ENCODE data around the gene ADGRV1.
"Not testable (repeated sequence)": the region's sequence is repeated elsewhere in the genome, so short reads cannot be mapped to it uniquely, and the experiment has no call there.

ADGRV1 gene

DNA sequence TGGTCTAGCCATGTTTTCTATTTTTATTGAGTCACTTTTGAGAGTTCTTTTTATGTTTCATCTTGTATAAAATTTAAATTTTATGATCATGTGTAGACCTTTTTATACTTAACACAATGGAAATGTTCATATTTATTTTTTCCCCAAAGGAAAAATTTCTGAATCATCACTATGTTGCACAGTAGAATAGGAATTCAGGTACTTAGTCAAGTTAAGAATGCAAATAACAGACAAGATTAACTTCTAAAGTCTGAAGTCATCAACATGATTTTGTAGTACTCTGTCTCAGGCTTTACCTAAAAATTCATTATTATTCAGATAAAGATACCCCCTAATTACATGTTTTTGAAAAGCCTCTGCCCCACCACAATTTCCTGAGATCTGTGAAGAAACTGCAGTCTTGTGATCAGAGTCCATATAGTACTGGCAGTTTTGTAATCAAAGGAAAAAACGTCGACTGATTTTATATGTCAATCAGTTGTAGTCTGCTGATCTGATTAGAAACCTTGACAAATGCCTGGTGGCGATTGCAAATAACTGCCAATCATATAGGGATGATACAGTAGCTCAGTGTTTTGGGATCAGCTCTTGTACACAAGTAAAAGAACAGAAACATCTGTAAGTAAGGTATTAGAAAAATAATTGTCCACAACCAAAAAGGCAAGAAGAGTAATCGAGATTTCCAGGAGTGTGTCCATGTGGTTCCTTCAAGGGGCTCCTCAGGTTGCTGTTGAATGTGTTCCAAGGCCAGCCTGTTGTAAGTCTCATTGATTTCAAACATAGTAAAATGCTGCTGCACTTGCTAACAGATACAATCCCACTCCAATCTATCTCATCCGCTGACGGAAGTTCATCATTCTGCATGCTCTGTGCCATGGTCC is 472.2 kb downstream of the ADGRV1 start:
- no peak for DNase-seq (ENCODE audit: low read depth)

DNA sequence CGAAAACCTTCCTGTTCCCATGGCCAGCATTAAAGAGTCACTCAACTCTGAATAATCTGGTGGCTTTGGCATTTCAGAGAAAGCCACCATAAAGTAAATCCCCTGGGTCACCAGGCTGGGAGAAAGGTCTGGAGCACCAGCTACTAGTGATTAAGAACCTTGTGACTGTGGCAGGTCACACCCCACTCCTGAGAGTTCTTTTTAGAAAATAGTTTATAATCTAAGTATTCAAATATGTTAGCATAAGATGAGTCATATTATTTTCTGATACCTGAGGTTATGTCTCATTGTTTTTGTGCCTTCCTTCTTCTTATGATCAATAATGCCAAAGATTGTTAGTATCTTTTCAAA is 472.8 kb downstream of the ADGRV1 start:
- no peak for DNase-seq (ENCODE audit: low read depth)

DNA sequence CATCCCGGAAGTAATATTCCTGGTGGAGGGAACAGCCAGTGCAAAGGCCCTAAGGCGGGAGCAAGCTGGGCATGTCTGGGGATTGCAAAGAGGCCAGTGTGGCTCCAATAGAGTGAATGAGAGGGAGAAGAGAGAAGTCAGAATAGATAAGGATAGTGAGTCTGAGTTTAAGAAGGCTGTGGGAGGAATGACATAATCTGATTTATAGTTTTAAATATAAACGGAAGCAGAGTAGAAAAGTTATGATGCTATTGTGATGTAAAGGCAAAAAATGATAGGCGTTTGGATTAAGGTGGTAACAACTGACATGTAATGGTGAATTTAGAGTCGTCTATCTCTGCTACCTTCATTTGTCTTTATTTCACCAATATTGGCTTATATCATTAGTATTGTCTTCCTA is 473.5 kb downstream of the ADGRV1 start:
- DNase-seq (ENCODE audit: low read depth) = no peak

DNA sequence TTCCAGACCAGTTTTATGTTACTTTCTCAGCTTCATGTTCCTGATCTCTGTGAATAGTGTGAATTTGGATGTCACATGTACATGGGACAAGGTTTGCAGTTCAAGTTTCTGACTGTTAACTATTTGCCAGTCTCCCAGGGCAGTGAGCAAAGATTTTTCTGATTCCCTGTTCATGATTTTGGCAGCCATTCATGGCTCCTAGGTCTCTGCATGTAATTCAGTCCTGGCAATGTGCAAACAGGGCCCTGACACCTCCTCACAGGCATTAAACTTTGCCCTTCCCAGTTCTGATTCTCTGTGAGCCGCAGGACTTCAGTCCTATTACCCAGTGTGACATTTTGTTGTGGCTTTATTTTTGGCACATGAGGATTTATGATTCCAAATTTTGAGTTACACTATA is 474.8 kb downstream of the ADGRV1 start:
- DNase-seq (ENCODE audit: low read depth) = no peak

DNA sequence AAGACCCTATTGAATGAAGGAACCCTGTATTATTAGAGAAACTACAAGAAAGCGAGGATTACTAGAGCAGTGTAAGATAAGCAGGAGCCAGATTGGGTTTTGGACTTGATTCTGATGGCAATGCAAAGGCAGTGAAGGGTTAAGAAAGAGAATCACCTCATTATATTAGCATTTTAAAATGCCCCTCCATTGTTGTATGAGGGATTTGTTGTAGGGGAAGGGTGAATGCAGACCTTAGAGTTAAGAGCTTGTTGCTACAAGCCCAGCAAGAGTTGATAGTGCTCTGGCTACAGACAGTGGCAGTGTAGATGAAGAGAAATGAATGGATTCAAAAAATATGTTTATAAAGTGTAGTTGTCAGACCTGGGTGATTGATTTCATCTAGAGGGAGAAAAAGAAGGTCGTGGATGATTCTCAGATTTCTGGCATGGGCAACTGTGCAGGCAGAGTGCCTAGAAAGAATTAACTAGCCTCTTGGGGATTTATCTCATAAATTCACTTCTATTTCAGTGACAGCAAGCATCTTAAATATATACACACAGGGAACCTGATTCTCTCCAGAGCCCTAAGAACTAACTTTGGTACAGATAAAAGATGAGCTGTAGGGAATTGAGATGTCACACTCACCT is 479.7 kb downstream of the ADGRV1 start:
- DNase-seq (ENCODE audit: low read depth) = no peak

DNA sequence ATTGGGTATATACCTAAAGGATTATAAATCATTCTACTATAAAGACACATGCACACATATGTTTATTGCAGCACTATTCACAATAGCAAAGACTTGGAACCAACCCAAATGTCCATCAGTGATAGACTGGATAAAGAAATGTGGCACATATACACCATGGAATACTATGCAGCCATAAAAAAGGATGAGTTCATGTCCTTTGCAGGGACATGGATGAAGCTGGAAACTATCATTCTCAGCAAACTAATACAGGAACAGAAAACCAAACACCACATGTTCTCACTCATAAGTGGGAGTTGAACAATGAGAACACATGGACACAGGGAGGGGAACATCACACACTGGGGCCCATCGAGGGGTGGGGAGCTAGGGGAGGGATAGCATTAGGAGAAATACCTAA is 482.5 kb downstream of the ADGRV1 start:
- not testable (repeated sequence) for DNase-seq (ENCODE audit: low read depth)

DNA sequence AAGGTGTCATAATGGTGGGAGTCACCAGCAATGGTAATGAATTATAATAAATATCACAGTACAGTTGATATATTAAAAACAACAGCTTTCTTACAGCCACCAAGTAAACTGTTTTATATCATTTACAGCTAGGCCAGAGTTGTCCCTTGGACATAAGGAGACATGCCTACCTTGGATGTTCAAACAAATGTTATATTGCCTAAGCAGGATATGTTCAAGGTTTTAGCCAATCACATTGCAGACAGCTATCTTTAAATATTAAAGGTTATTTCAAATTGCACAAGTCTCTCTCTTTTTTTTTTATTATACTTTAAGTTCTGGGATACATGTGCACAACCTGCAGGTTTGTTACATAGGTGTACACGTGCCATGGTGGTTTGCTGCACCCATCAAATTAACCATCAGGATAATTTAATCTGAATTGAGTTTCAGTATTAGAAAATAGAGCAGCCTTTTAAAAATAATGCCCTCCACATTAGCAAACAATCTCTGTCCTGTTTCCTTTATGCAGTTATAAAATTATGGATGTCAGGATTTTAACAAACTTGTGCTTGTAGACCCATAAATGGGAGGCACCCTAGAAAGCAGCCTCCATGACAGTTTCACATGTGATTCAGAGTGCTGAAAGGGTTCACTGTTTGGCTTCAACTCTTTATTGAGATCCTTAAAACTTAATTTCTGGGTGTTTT is 483.8 kb downstream of the ADGRV1 start:
- no peak for DNase-seq (ENCODE audit: low read depth)

DNA sequence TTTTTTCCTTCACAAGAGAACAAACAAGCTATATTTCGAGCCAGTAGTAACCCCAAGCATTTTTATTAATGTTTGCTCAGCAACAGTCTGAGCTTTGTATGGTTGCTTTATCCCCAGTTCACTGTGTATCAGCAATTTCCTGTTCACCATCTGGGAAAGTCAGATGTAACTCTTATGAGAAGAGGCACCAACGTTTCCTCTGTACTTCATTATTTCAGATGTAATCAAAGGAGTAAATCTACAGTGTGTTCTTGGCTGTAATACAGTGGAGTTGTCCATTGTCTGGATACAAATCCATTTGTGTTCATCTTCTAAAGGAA is 484.3 kb downstream of the ADGRV1 start:
- DNase-seq (ENCODE audit: low read depth) = no peak

DNA sequence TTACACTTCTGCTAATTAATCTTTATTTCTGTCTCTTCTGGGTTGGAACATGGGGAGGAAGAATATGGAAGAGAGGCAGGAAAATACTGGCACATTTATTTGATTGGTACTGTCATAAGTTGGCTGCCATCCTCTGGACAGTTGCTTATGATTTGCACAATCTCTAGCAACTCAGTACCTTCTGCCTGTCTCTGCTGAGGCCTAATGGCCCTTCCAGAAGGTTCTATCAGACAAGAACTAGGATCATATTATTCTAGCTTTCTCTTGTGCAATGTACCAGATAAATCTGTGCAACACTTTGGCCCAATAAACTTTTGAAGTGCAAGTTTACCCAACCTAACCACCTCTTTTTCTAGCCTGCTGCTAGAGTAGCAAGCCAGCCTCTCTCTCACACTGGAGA is 489.5 kb downstream of the ADGRV1 start:
- no peak for DNase-seq (ENCODE audit: low read depth)

DNA sequence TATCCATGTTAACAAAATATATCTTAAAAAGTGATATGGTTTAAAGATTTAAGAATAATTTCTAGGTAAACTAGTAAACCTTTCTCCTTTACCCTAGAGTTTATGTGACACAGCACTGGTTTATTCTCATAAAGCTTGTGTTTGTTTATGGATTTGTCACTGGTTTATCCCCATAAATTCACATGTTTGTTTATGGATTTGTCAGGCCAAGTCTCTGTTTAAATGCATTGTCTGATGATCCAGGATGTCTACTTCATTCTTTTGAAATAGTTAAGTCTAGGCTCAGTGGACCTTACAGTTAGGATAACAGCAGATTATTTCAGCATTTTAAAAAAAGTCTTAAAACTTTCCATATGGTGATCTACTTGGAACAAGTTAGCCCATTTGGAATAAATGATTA is 490.5 kb downstream of the ADGRV1 start:
- DNase-seq (ENCODE audit: low read depth) = no peak

DNA sequence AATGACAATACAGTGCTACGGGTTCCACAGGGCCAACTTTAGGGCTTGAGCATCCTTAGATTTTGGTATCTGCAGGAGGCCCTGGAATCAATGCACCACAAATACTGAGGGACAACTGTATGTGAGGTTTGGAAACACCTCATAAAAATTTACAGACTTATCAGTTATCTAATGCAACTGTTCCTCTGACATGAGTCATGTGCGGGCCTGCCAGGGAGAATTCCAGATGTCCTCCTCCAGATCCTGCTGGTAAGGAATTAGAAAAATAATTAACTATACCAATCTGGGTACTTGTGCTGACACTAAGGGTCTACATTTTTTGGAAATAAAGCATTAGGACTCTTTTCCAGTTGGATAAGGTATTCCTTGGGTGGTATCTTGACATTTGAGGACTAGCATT is 491.2 kb downstream of the ADGRV1 start:
- DNase-seq (ENCODE audit: low read depth) = no peak

DNA sequence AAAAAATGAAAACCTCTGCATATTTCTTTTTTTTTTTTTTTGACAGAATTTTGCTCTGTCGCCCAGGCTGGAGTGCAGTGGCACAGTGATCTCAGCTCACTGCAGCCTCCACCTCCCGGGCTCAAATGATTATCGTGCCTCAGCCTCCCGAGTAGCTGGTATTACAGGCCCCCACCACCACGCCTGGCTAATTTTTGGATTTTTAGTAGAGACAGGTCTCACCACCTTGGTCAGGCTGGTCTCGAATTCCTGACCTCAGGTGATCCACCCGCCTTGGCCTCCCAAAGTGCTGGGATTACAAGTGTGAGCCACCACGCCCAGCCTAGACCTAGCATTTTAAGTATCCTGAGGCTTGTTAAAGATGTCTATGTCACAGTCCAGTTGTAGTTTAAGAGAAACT is 493.8 kb downstream of the ADGRV1 start:
- DNase-seq (ENCODE audit: low read depth) = not testable (repeated sequence)

DNA sequence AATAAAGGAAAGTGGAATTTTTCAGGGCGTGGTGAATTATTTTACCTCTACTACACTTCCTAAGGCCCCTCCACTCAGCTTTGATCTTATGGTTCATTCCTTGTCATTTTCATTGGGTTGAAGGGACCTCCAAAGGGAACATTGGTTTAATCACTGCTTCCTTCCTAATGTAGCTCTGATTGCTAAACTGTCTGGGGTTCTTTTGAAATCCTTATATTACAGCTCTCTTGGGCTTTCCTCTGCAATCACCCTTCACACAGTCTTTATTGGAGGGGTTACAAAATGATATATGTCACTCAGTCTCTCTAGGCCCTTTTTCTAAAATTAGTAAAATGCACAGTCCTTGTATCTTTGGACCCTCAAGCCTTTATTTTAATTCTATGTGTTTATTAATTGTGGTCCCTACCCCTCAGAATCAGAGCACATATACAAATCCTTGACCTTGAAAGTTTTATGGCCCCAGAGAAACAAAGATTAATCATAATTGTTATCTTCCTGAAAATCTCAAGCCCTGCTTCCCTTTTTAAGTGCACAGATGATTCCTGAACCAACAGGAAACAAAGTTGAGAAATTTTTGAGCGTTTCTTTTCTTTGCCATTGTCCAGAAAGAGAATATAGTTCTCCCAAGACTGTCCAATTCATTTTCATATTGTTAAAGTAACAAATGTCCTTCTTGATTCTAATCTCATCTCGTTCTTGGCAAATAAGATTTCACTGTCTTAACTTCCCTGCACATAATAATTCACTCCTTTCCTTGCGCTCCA is 494.6 kb downstream of the ADGRV1 start:
- no peak for DNase-seq (ENCODE audit: low read depth)

DNA sequence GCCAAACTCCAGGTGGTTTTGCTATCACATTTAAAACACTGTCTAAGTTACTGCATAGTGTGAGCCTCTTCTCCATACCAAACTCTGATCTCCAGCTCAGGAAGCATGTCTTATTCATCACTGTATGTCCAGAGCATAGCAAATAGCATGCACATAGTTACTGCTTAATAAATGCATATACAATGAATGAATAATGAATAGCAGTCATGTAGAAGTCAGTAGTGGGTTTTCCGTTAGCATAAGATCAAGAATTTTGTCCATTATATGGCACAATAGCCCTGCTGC is 495.1 kb downstream of the ADGRV1 start:
- no peak for DNase-seq (ENCODE audit: low read depth)

DNA sequence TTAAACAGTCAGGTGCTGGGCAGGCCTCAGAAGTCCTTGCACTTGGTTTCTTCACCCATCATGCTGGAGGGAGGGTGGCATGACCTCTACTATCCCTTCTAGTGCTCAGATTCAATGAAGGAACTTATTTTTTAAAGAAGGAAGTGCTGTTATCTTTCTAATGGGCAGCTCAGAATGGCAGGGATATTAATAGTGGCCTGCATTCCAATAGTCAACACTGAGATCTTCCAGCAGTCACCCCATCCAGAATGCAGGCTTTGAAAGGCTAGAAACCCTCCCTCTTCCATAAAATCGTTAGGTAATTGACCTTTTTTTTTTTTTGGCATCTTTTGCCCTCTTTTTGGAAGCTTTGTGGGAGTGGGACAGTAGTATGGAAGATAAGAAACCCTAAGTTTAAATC is 499.6 kb downstream of the ADGRV1 start:
- no peak for DNase-seq (ENCODE audit: low read depth)

DNA sequence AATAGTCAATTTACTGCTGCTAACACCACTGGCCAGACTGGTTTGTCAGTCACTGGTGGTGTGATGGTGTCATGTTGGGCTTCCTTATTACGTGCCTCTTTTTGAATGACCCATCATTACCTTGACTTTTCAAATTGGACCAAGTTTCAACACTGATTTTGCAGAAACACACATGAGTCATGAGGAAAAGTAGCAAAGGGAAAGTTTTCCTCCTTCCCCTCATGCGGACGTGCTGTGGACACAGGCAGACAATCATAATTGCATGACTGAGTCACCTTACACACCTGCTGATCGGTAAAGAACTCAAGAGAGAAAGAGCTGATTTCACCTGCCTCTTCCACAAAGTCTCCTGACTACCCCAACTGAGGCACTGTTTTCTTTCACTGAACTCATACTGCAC is 500.0 kb downstream of the ADGRV1 start:
- no peak for DNase-seq (ENCODE audit: low read depth)

DNA sequence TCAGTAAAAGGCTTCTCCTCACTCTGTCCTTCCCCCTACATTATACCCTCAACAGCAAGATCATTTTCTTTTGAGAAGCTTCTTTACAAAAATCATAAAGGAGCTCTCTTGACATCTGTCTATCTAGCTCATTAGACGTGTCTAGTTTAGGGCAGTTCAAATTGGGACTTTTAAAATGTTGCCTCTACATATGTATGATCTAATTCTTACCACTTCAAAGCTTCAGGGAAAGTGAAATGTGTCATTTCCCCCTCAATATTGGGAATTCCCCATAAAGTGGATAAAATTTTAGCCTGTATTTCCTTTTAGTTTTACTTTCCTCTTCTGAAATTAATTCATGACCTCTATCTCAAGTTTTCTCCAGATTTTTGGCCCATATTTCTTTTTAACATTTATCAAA is 500.8 kb downstream of the ADGRV1 start:
- no peak for DNase-seq (ENCODE audit: low read depth)

DNA sequence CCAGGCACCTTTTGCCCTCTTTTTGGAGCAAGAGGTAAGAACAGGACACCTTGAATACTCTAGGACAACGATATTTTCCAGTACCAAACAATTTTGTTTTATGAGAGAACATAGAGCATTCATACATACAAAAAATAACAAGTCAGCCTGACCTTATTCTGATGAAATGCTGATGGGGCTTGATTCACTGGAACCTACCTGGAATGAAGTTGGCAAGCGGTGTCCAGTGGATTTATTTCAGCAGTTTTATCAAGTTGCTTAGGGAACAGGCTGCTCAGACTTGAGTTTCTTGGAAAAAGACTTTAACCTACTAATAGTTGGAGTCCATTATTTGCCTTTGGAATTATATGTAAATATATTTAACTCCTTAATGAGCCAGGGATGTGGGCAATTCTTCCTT is 502.5 kb downstream of the ADGRV1 start:
- no peak for DNase-seq (ENCODE audit: low read depth)

DNA sequence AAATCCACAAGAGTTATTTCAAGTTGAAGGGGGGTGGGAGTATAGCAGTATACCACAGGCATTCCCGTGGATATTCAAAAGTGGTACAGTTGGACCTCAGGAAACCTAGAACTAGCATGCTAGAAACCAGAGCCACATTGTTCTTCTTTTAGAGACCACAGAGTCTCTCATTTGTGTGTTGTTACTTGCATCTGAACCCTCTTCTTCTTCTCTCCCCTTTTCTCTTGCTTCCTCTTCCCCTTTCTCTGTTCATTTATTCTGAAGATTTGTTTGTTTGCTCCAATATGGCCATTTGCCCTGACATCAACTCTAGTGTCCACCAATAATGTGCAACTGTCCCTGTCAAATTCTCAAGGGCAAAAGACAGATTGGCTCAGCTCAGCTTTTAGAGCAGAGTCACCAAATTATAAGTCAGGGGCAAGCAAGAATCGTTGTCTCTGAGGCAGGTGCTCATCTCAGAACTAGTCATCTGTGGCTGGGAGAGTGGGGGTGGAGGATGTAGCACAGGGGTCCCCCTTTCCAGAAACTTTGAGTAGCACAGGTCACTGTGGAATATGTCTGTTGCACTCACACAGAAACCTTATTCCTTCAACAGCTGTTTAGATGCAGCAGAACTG is 503.5 kb downstream of the ADGRV1 start:
- no peak for DNase-seq (ENCODE audit: low read depth)

DNA sequence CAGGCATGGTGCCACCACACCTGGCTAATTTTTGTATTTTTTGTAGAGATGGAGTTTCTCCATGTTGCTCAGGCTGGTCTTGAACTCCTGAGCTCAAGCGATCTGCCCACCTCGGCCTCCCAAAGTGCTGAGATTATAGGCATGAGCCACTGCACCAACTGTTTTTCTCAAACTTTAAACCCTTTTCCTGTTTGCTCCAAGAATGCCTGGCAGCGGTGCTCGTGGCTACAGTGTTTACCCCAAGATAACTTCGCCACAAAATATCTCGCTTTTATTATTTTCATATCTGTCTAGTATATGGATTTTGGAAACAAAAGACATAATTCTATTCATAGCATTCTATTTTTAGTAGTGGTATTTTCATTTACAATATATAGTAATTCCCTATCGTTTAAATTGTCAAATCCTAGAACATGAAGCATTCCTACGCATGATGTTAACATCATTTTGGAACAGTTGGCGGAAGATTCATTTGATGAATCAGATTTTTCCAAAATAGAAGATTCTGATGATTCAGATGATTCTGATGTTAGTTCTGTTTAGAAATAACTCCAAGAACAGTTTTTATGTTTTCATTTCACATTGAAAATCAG is 504.6 kb downstream of the ADGRV1 start:
- not testable (repeated sequence) for DNase-seq (ENCODE audit: low read depth)

DNA sequence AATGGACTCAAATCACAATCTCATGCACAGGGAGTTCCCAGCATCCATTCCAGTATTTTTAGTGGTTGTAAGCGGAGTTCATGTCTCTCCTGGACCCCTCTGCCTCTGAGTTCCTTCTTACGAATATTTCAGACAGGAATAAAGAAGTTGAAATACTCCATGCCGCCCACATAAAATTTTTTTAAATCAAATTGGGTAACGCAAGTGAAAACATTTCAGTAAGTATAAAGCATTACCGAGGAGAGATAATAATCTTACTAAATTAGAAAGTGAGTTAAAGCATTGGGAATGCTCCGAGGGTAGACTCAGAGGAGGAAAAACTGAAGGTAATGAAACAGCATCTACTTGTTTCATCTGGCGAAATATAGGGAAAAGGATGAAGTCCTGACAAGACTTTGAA is 506.9 kb downstream of the ADGRV1 start:
- no peak for DNase-seq (ENCODE audit: low read depth)

DNA sequence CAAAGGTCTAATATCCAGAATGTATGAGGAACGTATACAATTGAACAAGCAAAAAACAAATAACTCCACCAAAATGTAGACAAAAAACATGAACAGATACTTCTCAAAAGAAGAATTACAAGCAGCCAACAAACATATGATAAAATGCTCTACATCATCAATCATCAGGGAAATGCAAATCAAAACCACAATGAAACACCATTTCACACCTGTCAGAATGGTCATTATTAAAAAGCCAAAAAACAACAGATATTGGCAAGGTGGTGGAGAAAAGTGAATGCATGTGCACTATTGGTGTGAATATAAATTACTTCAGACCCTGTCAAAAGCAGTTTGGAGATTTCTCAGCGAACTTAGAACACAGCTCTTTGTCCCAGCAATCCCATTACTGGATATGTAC is 510.8 kb downstream of the ADGRV1 start:
- DNase-seq (ENCODE audit: low read depth) = no peak

All from stimulated activated CD8-positive, alpha-beta memory T cell treated with anti-CD3 and anti-CD28 coated beads, Interleukin-7, amount 100 ng/mL, for 24 hours (primary cell).